H1 (cell line): ENCODE data around the gene ENPP7.

Source experiments
- BRCA1 ChIP-seq: IDR thresholded peaks from 2 replicates; pipeline ENCODE4 v1.6.1; 2012; ENCODE audit warnings: low read depth, low read length, improper control_type of control experiment
- CBX8 ChIP-seq: fragments of 300-800, 300-1000 bp; sonication (generic); IDR thresholded peaks from 2 replicates; pipeline ENCODE4 v1.7.1; 2016; ENCODE audit warnings: low read depth, low read length, borderline replicate concordance
- EP300 ChIP-seq, 2 experiments: IDR thresholded peaks; 1 replicate in 1 of 2; 2 replicates in 1 of 2; pipeline ENCODE4 v1.6.1; 2011 to 2012; ENCODE audit warnings: low read depth in 2 of 2, low read length in 2 of 2, mild to moderate bottlenecking in 2 of 2, borderline replicate concordance in 1 of 2, inconsistent platforms in 1 of 2, moderate library complexity in 1 of 2
- EZH2 ChIP-seq: fragments of 200-600 bp; sonication (generic); IDR thresholded peaks from 2 replicates; pipeline ENCODE4 v1.7.1; 2012; ENCODE audit warnings: low read depth, mild to moderate bottlenecking, moderate library complexity, low read length, inconsistent platforms; ENCODE audit not compliant: severe bottlenecking
- RFX5 ChIP-seq: IDR thresholded peaks from 2 replicates; pipeline ENCODE4 v1.6.1; 2011; ENCODE audit warnings: low read depth, low read length, improper control_type of control experiment, borderline replicate concordance
- SIN3A ChIP-seq, 2 experiments: IDR thresholded peaks in 1 of 2; conservative IDR thresholded peaks in 1 of 2; 2 replicates each; pipeline ENCODE4 v1.6.1; 2011 to 2012; ENCODE audit warnings: low read length in 2 of 2, improper control_type of control experiment in 1 of 2, low read depth in 1 of 2, mild to moderate bottlenecking in 1 of 2
- TAF1 ChIP-seq: IDR thresholded peaks from 2 replicates; pipeline ENCODE4 v1.6.1; 2011; ENCODE audit warnings: mild to moderate bottlenecking, low read depth, low read length
- TF ChIP-seq, protein P1 (sequence below): IDR thresholded peaks from 2 replicates; pipeline ENCODE4 v1.6.1; 2011; ENCODE audit warnings: low read depth, mild to moderate bottlenecking, low read length; ENCODE audit not compliant: insufficient read depth
- TF ChIP-seq, protein P2 (sequence below), 3 experiments: IDR thresholded peaks; 1 replicate in 2 of 3; 2 replicates in 1 of 3; pipeline versions ENCODE4 v1.5.1 to v1.6.1; 2011; ENCODE audit warnings: low read length in 3 of 3, mild to moderate bottlenecking in 3 of 3, inconsistent platforms in 2 of 3, low read depth in 1 of 3, moderate library complexity in 1 of 3; ENCODE audit not compliant: insufficient read depth in 1 of 3; ENCODE audit errors: control extremely low read depth in 1 of 3

DNA sequence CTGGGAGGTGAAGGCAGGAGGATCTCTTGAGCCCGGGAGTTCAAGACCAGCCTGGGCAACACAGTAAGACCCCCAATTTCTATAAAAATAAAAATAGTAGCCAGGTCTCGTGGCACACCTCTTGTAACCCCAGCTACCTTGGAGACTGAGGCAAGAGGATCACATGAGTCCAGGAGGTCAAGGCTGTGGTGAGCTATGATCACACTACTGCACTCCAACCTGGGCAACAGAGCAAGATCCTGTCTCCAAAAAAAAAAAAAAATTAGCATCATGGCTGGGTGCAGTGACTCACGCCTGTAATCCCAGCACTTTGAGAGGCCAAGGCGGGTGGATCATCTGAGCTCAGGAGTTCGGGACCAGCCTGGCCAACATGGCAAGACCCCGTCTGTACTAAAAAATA lies 40.5 kb downstream of the ENPP7 start:
- no peak for TF ChIP-seq BRCA1
- TF ChIP-seq EZH2 = no peak
- TF ChIP-seq, protein P1, sequence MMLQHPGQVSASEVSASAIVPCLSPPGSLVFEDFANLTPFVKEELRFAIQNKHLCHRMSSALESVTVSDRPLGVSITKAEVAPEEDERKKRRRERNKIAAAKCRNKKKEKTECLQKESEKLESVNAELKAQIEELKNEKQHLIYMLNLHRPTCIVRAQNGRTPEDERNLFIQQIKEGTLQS = no peak
- TF ChIP-seq, protein P2, sequence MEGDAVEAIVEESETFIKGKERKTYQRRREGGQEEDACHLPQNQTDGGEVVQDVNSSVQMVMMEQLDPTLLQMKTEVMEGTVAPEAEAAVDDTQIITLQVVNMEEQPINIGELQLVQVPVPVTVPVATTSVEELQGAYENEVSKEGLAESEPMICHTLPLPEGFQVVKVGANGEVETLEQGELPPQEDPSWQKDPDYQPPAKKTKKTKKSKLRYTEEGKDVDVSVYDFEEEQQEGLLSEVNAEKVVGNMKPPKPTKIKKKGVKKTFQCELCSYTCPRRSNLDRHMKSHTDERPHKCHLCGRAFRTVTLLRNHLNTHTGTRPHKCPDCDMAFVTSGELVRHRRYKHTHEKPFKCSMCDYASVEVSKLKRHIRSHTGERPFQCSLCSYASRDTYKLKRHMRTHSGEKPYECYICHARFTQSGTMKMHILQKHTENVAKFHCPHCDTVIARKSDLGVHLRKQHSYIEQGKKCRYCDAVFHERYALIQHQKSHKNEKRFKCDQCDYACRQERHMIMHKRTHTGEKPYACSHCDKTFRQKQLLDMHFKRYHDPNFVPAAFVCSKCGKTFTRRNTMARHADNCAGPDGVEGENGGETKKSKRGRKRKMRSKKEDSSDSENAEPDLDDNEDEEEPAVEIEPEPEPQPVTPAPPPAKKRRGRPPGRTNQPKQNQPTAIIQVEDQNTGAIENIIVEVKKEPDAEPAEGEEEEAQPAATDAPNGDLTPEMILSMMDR (IDR thresholded peaks at IDR 0.05; ENCODE audit: control extremely low read depth in 1 of 3, insufficient read depth in 1 of 3, low read depth in 1 of 3, low read length in 3 of 3) = no peak
- TF ChIP-seq EP300 (IDR thresholded peaks at IDR 0.05; ENCODE audit: borderline replicate concordance in 1 of 2, low read depth in 2 of 2, low read length in 2 of 2) = no peak
- TF ChIP-seq RFX5 = no peak
- no peak for TF ChIP-seq CBX8
- TF ChIP-seq SIN3A (conservative IDR thresholded peaks at IDR 0.05 in 1 of 2, IDR thresholded peaks at IDR 0.05 in 1 of 2; ENCODE audit: low read depth in 1 of 2, low read length in 2 of 2) = no peak
- no peak for TF ChIP-seq TAF1
